Fibroblast of skin of left biceps (primary cell): Measurements from ENCODE around the gene PLAAT2.
"Not testable (repeated sequence)": the region's sequence is repeated elsewhere in the genome, so short reads cannot be mapped to it uniquely, and the experiment has no call there.

Experiments used
- DNase-seq, 2 experiments: peaks; one replicate each; pipeline ENCODE4 v3.0.0-alpha.2; 2013; ENCODE audit warnings: low read depth in 2 of 2

The PLAAT2 gene

DNA sequence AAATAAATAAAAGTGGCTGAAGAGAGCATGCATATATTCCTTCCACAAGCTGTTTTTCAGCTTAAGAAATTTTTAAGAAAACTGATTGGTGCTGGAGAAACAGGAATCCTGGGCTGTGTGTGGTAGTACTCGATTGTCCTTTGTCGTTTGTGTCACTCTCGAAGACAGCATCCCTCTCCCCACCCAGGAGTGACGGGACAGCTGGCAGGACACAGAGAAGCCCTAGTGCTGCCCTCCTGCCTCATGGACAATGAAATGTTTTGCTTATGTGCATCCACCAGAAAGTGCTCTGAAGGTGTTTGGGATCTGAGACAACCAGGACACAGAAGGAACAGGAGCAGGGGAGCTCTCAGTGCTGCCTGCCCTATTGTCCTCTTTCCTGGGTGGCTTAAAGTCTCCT is 13.8 kb downstream of the PLAAT2 start:
- DNase-seq: no peak

DNA sequence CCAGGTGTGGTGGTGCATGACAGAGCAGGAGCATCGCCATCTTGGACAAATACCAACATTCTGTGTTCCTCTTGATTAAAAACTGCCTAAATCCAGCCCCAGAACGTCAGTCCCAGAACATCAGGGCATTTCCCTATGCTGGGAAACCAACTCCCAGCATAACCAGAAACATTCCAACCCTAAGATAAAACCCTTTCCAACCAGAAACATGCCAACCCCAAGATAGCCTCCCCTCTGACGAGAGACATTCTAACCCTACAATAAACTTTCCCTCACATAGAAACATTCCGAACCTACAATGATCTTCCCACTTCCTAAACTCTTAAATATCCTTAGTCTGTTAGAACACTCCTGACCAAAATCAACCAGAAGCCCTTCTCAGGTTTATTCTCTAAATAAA is 15.0 kb downstream of the PLAAT2 start:
- DNase-seq: no peak

DNA sequence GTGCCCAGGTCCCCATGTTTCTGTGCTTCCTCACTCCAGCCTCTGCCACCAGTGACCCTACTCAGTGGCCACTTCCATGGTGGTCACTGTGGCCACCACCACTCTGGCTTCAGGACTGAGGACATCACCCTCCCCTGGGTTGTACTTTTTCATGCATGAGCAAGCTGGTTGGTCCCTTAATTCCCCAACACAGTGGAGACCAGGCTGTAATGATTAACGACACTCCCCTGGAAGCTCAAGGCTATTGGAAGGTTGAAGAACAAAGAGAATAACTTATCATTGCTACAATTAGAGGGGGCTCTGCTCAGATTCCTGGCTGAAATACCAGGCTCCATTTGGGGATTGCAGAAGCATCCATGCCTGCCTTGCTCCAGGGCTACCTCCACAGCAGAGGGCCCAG is 16.1 kb downstream of the PLAAT2 start:
- no peak for DNase-seq

DNA sequence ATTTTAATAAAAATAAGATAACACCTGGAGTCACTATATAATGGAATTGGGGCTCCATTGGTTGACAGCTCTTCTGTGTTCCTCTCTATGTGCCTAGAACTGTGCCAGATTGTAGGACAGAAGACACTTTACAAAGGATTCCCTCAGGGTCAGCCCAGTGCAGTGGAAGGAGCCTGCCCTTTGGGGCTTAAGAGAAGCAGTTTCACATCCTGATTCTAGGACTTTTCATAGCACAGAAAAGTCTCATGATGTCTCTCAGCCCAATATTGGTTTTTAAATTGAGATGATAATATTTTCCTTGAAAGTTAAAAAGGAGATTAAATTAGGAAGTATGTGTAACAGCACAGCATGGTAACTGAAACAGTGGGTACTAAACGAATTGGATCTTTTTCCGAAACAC is 19.5 kb downstream of the PLAAT2 start:
- DNase-seq: no peak

DNA sequence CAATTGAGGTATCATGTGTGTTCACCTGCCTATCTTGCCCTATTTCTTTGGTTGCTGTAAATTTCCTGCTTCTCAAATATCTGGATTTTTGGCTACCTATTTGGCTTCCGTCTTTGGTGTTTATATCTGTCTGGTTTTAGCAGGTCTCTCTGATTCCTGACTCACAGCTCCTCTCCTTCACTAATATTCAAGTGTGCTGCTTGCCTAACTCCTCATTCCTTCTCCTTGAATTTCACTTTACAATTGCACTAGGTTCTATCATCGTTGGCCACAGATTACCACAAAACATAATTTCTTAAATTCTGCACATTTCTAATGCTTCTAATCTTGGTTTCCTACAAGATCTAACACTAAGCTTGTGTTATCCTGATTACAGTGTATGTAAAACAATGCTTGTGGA is 20.7 kb downstream of the PLAAT2 start:
- DNase-seq: not testable (repeated sequence)

DNA sequence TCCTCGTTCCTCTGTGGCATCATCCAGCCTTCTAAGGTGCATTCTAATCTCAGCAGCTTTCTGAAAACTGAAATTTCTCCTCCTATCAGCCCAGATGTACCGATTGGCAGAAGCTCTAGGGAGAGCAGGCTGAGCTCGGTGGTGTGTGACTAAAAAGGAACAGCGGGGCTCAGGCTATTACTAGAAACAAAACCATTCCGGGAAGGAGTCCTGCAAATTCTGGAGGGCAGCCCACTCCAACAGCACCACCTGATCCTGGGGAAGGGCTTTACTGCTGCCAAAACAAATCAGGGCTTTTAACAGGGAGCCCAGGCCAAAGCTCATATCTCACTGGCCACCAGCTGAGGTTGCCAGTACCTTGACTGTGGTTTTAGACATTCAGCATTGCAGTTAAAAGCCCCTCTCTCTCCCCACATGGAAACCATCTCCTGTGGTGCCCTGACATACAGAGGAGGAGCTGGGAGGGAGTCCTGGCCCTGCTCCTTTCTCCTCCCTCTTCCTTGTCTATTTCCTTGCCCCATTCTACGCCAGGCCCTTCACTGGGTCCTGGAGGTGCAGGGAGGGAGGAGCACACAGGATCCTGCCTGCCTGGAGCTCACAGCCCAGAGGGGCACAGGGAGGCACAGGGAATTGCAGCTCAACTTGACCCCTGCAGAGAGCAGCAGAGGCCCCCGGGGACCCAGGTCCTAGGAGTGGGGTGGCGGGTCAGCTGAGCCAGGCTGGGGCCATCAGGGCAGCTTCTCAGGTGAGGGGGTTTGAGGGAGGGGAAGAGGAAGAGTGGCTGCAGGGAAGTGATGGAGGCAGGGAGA is 25.7 kb downstream of the PLAAT2 start:
- DNase-seq: no peak

DNA sequence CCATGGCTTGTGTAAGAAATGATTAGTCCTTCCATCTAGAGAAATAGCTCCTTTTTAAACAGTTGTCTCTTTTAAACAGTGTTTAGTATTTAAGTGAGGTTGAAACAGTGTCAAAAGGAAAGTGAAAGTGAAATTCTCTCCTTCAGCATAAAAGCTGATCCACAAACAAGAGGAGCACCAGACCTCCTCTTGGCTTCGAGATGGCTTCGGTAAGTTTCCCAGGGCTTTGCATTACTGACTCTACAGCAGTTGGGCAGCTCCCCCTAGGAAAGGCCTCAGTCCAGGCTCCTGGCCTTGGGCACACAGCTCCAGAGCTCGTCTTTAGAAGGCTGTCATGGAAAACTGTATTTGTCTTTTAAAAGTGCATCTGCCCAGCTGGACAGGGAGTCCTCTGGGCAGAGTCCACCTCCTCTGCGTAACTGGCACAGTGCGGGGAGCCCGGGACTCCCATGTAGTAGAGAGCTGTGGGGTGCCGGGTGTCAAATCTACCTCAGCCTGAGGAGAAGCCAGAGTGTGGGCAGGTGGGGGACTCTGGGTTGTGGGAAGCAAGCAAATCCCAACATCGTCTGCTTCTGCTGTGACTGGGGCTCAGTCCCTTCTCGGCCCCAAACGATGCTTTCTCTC is 26.4 kb downstream of the PLAAT2 start, which contains the start of gene PLAAT4:
TSS of gene PLAAT4 (plus strand) at position 140 of the 624 bp plus-strand sequence. CDS start at position 201, 61 bp downstream.
- DNase-seq: no peak

DNA sequence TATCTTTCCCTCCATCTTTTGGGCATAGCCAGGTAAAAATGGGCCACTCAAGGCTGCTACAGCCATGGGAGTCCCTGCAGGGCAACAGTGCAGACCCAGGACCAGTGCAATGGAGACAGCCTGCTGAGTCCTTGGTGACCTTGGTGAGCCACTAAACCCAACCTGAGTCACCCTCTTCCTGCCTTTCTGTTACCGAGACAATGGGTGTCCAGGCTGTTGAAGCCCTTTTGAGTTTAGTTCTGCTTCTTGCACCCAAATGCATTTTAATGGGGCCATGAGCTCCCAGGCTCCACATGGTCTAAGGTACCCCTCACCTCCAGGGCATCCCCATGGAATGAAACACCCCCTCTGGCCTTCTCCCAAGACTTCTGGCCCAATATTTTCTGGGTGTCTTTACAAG is 27.4 kb downstream of the PLAAT2 start:
- no peak for DNase-seq

DNA sequence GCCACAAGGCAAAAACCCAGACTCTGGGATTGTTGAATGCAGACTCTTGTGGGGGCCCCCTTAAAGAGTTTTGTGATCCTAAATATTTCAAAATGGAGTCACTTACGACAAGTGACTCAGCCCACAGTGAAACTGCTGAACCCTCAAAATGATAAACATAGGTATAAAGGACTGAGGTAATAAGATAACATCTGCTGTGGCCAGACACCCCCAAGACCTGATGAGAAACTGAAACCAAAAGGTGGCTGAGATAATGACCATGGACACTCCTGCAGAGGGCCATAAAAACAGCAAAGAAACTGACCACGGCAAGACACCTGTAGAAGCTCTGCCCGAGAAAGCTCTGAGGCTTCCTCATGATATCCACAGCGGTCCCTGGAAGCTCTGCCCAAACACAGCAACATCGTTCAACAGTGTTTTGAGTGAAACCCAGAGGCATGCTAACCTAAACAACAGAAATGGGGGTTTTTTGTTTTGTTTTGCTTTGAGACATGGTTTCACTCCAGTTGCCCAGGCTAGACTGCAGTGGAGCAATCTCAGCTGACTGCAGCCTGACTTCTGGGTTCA is 28.2 kb downstream of the PLAAT2 start:
- no peak for DNase-seq

DNA sequence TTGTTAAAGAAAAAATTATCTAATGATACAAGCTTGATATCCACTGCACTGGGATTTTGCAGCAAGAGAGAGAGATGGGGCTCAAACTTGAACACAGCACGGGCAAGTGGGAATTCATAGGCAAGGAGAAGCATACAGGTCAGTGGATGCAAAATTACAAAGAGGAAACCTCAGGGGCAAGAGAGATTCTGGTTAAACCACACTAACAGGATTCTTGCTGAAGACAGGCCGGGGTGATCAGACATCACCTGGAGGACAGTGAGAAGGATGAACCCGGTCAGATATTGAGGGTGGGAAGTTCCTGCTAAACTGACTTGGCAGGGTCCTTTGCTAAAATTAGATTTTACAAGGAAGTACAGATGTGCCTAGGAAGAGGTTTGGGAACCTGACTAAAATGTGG is 29.1 kb downstream of the PLAAT2 start:
- DNase-seq: no peak

DNA sequence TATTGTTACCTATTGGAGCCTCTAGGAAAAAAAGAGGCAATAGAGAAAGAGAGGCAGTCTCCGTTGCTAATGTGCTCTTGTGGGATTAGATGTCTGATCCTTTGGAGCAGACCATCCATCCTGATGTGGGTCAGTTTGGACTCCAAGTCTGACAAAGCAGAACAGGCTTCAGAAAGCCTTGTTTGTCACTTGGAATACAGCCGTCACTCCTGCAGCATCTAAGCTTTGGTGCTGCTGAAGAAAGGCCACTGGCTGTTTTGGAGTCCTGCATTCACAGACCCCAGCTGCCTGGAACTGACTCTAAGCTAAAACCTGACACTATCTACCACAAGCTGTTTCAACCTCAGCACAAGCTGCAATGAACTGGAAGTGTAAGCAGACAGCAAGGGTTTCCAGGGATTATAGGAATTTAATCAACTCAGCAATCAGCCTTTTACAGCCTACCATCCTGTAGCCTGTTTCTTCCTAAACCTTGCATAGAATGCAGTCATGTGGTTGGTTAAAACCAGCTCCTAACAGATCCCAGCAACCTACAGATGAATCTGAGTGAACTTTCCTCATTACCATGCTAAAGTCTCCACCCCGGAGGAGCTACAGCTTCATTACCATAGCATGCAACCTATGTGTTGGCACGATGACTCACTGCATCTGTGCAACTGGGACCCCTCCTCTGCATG is 30.2 kb downstream of the PLAAT2 start:
- DNase-seq: no peak

DNA sequence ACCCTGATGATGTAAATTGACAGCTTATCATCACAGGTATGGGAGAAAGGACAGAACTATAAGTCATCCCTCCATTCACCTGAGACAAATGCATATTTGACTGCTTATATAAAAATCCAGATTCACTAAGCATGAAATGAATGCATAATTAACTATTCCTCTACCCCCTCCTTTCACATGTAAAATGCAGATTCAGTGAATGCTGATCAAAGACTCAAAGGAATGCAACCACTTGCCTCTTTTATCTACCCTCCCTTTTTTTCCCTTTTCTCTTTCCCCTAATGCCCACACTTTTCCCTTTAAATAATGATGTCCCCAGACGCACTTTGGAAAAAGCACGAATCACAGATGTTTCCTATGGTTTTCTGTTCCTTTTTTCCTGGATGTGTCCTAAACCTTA is 31.1 kb downstream of the PLAAT2 start:
- DNase-seq: no peak

DNA sequence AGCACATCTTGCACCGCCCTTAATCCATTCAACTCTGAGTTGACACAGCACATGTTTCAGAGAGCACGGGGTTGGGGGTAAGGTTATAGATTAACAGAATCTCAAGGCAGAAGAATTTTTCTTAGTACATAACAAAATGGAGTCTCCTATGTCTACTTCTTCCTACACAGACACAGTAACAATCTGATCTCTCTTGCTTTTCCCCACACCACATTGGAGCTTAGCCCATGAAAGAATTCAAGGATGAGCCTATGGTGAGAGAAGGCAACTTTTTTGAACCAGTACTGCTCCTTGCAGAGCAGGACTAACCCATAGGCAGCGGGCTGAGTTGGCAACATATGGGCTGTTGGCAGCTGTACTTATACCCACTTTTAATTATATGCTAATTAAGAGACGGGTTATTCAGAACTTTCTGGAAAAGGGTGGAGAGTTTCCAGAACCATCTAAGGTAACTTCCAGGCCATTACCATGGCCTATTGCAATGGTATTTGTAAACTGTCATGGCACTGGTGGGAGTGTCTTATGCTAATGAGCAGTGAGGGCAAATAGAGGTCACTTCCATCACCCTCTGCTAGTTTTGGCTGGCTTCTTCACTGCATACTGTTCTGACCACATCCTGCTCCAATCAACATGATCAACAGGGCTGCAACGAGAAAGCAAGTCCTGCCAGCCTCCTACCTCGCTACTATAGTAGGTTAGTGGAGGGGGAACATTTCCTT is 31.9 kb downstream of the PLAAT2 start:
- peak; percentile 38 to 40 for DNase-seq

DNA sequence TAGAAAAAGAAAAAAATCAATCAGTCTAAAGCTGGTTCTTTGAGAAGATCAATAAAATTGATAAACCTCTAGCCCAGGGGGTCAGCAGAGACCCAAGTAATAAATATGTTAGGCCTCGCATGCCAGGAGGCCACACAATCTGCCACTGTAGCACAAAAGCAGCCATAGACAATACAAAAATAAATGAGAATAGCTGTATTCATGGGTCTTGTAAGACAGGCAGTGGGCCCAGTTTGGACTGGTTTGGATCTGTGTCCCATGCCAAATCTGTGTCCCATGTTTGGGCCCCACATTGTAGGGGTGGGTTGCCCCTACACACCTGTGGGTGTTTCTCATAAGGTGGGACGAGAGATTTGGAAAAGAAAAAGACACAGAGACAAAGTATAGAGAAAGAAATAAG is 33.2 kb downstream of the PLAAT2 start:
- DNase-seq: no peak

DNA sequence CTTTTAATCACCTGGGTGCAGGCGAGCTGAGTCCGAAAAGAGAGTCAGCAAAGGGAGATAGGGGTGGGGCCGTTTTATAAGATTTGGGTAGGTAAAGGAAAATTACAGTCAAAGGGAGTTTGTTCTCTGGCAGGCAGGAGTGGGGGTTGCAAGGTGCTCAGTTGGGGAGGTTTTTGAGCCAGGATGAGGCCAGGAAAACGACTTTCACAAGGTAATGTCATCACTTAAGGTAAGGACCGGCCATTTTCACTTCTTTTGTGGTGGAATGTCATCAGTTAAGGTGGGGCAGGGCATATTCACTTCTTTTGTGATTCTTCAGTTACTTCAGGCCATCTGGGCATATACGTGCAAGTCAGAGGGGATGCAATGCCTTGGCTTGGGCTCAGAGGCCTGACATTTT is 33.8 kb downstream of the PLAAT2 start:
- not testable (repeated sequence) for DNase-seq

DNA sequence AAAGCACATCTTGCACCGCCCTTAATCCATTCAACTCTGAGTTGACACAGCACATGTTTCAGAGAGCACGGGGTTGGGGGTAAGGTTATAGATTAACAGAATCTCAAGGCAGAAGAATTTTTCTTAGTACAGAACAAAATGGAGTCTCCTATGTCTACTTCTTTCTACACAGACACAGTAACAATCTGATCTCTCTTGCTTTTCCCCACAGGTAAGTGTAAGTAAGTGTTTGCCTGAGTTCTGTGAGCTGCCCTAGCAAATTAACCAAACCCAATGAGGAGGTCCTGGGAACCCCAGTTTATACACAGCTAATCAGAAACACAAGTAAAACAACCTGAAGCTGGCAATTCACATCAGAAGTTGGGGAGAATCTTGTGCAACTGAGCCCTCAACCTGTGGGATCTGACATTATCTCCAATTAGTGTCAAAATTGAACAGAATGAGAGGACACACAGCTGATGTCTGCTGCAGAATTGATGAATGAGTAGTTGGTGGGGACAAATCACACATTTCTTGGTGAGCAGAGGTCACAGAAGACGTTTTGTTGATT is 34.4 kb downstream of the PLAAT2 start:
- DNase-seq: not testable (repeated sequence)

DNA sequence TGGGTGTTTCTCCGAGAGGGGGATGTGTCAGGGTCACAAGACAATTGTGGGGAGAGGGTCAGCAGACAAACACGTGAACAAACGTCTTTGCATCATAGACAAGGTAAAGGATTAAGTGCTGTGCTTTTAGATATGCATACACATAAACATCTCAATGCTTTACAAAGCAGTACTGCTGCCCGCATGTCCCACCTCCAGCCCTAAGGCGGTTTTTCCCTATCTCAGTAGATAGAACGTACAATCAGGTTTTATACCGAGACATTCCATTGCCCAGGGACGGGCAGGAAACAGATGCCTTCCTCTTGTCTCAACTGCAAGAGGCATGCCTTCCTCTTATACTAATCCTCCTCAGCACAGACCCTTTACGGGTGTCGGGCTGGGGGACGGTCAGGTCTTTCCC is 35.0 kb downstream of the PLAAT2 start:
- DNase-seq: not testable (repeated sequence)

DNA sequence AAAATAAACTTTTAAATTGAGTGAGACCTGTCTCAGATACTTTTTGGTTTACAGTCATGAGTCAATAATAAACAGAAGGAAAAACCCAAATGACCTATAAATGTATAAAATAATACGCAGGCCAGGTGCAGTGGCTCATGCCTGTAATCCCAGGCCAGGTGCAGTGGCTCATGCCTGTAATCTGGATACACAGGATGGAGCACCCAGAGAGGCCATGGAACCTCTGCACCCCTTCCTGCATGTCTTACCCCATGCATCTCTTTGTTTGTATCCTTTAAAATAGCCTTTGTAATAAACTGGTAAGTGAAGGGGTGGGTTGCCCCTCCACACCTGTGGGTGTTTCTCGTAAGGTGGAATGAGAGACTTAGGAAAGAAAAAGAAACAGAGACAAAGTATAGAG is 35.5 kb downstream of the PLAAT2 start:
- DNase-seq: no peak

DNA sequence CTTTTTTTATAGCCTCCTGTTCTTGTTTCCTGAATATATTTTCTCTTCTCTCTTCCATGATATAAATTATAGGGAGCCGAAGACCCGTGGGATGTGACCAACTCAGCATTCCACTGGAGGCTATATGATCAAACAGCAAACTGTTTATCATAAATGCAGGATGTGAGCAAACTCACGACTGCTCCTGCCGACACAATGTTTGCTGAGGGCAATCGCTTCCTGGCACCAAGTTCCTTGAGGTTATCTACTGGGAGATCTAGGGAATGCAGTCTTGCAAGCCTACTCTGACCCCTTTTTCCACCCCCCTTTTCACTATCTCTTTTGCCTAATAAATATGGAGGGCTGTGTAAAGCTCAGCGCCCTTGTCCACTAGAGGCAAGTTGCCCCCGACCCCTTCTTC is 40.0 kb downstream of the PLAAT2 start:
- no peak for DNase-seq

DNA sequence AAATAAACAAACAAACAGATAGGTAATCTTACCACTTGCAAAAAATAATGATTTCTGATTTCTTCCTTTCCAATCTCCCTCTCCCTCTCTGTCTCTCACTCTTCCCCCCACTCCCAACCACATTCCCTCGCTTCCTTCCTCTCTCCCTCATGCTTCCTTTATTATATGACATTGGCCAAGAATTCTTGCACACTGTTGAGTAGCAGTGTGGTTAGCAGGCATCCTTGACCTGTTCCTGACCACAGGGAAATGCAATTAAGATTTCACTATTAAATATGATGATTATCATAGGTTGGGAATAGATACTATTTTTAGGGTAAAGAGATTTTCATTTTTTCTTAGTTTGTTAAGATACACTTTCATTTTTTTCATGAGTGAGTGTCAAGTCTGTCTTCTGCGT is 41.3 kb downstream of the PLAAT2 start:
- DNase-seq: no peak

DNA sequence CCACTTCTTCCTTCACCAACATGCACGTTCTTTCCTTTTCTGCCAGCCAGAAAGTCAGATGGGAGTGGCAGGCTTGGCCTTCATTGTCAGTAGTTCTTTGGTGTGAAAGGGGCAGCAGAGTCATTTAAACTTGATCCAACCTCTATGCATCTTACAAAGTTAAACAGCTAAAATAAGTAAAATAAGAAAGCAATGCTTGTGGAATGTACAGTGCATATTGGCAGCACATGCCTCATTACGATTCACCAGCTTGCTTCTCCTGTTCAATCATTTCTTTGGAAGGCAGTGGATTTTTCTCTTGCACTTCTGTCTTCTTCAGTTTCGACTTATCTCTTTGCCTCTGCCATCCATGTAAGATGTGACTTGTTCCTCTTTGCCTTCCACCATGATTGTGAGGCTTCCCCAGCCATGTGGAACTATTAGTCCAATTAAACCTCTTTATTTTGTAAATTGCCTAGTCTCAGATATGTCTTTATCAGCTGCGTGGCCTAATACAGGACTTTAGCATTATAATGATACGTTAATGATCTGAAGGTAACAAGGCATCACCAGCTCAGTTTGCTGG is 42.5 kb downstream of the PLAAT2 start:
- DNase-seq: no peak
